Tibial nerve (tissue), 4 donors: ENCODE data around the gene AAMDC.
"Not testable (repeated sequence)": the region's sequence is repeated elsewhere in the genome, so short reads cannot be mapped to it uniquely, and the experiment has no call there.

ENCODE experiments used
- CTCF ChIP-seq, 5 experiments: fragments of 200-600 bp in 3 of 5; fragments of 450-650 bp in 2 of 5; sonication (generic) in 3 of 5; IDR thresholded peaks; one replicate each; pipeline ENCODE4 v1.5.1; 2016 to 2019; ENCODE audit warnings: antibody characterized with exemption in 5 of 5, mild to moderate bottlenecking in 3 of 5, moderate library complexity in 2 of 5
- EP300 ChIP-seq, 2 donors: sonication (generic); formaldehyde crosslinking; IDR thresholded peaks; one replicate each; pipeline ENCODE4 v1.6.1; 2017; ENCODE audit warnings: antibody characterized with exemption in 2 of 2, mild to moderate bottlenecking in 1 of 2

GRCh38 chr11:77857906-77858457 is 37.0 kb downstream of the AAMDC start:
- not testable (repeated sequence) for TF ChIP-seq EP300, CTCF (IDR thresholded peaks at IDR 0.05)
